Measurements from ENCODE around the gene MXI1.

MXI1 gene

DNA sequence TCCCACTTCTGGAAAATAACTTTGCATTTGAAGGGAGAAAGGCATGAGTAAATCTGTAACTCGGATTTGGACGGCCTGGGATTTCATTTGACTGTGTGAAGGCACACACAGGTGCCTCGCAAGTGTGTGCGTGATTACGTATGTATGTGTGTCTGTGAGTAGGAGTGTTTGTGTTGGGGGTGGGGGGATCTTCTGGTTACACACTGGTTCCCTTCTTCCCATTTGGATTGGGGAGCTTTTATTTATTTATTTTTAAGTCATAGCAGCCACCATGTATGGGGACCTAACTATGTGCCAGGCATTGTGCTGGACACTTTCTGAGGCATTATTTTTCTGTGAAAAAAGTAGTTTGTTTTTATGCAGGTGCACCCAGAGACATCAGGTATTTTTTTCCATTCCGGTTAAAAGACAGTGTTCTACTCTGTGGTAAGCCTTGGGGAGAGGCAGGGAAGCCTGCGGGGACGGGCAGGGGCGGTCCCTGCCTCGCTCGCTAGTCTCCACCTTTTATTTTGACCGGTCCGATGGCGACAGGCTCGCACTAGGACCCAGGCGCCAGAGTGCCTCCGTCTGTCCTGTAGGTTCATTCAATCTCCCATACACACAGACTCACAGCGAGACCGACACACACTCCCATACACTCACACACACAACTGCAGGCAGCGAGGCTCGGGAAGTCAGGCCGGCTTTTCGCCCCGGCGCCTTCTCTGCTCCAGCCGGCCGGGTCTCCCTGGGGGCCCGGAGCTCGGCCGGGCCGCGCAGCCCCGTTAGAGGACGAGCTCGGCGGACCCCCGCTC lies at the start of gene MXI1:
Gene MXI1 (plus strand): TSS at position 595 of the 794 bp plus-strand sequence. CDS start 204 bp downstream, outside the sequence.
- peak; percentile 26 to 65 for DNase-seq

DNA sequence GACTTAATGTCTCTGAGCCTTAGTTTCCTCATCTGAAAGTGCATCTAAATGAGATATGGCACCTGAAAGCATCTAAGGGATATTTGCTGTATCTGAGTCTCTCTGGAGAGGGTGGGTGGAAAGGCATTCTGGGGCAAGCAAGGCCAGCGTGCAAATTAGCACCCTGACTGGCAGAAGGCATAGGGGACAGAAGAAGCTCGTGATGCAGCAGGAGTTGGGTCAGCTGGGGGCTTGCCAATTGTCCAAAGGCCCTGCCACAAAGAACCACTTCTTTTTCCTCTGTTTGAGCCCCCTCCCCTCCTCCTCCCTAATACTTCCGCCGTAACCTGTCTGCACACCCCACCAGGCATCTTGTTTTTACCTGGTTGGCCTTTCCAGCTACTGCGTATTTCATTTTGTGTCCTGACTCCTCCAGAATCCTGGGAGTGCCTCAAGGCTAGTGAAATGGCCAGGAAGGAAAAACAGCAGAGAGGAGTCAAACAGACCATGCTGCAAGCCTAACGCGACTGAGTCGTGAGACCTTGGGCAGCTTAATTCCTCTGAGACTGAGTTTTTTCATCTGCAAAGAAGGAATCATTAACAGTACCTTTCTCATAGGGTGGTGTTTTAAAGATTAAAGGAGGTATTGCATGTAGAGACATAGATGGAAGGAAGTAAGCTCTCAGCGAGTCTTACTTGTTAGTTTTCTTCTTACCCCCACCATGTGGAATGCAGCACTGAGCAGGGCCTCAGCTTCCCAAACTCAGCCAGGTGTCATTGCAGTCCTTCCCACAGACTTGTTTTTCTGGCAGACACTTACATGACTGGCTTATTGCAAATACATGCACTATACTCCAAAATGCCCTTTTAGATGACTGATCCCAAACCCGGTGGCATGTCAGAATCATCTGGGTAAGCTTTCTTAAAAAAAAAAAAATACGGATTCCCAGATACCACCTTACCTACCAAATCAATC lies 49.1 kb upstream of the MXI1 start:
- DNase-seq: no peak

DNA sequence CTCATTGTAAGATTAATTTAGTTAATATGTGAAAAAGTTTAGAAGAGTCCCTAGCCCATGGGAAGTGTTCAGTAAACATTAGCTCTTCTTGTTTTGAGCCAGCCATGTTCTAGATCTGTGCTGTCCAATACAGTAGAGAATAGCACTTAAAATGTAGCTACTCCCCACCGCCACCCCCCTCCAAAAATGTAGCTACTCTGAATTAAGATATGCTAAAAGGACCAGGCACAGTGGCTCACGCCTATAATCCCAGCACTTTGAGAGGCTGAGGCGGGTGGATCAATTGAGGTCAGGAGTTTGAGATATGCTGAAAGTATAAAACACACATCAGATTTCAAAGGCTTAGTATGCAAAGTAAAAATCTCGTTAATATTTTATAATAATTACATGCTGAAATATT lies 47.3 kb upstream of the MXI1 start:
- no peak for DNase-seq

DNA sequence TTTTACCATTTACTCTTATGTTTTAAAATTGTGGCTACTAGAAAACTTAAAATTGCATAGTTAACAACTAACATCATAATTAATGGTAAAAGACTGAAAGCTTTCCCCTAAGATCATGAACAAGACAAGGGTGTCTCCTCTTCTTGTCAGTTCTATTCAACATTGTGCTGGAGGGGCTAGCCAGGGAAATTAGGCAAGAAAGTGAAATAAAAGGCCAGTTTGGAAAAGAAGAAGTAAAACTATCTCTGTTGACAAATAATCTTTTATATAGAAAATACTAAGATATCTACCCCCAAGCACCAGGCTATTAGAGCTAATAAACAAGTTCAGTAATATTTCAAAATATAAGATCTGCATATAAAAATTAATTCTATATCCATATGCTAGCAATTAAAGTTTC lies 46.9 kb upstream of the MXI1 start:
- DNase-seq: no peak

DNA sequence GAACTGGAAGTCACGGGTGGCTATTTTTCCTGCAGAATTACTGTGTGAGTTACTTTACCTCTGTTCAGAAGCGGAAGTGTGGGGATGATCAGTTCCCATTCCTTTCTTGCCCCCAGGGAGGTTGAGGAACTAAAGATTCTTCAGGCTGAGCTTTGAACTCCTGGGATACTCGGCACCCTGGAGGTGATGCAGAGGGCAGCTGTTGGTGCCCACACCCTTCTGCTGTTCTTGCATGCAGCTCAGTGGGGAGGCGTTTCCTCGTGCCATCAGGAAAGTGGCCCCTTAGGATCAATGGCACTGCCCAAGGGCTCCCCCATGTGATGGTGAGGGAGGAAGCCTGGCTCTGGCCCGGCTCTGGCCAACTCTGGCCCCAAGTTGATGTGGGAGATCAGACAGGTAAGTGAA lies 44.7 kb upstream of the MXI1 start:
- peak in 1 of 2 experiments; percentile 18 for DNase-seq

DNA sequence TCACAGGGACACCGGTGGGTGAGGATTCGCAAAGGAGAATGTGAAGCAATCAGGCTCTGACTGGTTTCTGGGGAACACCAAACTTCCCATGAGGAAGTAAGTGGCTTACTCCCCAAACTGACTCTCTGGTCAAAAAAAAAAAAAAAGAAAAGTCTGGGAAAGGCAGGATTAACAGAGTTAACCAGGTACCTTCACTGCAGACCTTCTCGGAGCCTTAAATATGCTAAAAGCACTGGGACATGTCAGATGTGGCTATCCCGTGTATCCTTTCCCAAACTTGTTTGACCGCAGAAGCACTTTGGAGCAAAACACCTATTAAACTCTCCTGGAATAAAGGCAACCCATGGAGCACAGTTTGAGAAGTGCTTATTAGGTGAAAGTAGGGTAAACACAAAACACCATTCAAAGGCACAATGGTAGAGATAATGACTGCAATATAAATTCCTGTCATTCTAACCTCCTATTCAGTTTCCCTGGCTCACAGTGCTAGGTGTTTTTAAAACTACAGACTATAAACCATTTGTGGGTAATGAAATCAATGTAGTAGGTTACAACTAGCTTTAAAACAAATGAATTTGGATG lies 44.1 kb upstream of the MXI1 start:
- no peak for DNase-seq

DNA sequence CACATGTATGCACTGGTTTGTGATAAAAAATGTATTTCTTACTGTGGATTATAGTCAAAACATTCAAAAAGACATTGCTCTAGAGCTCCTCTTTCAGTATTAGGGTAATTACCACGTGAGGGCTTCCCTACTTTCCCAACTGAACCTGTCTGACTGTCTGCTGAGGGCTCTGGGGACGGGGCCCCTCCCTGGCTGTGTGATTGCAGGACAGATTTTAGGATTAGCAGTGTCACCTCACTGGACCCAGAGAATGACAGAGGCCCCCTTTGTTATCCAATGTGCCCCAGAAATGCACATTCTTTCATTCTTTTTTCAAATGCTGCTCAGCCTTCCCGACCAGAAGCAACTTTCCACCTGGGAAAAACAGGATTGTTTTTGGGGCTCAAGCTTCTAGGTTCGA lies 43.6 kb upstream of the MXI1 start:
- DNase-seq: no peak

DNA sequence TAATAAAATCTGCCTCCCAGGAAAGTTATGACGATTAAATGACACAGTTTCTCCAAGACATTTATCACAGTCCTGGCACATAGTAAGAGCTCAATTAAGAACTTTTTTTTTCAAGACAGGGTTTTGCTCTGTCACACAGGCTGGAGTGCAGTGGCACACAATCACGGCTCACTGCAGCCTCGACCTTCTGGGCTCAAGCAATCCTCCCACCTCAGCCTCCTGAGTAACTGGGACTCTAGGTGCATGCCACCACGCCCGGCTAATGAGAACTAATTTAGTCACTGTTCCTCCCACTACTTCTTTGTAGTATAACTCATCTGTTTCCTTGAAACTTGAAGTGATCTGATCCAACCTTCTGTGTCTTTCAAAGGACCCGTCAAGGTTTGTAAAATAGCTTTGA lies 42.2 kb upstream of the MXI1 start:
- no peak for DNase-seq

DNA sequence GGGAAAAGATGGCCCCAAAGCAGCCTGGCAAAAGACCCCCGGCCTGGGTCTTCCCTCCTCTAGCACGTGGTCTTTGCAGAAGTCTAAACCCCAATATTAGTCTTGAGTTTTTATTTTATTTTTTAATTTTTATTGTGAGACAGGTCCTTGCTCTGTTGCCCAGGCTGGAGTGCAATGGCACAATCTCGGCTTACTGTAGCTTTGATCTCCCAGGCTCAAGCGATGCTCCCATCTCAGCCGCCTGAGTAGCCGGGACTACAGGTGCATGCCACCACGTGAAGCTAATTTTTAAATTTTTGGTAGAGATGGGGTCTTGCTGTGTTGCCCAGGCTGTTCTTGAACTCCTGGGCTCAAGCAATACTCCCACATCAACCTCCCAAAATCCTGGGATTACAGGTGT lies 40.3 kb upstream of the MXI1 start:
- no peak for DNase-seq

DNA sequence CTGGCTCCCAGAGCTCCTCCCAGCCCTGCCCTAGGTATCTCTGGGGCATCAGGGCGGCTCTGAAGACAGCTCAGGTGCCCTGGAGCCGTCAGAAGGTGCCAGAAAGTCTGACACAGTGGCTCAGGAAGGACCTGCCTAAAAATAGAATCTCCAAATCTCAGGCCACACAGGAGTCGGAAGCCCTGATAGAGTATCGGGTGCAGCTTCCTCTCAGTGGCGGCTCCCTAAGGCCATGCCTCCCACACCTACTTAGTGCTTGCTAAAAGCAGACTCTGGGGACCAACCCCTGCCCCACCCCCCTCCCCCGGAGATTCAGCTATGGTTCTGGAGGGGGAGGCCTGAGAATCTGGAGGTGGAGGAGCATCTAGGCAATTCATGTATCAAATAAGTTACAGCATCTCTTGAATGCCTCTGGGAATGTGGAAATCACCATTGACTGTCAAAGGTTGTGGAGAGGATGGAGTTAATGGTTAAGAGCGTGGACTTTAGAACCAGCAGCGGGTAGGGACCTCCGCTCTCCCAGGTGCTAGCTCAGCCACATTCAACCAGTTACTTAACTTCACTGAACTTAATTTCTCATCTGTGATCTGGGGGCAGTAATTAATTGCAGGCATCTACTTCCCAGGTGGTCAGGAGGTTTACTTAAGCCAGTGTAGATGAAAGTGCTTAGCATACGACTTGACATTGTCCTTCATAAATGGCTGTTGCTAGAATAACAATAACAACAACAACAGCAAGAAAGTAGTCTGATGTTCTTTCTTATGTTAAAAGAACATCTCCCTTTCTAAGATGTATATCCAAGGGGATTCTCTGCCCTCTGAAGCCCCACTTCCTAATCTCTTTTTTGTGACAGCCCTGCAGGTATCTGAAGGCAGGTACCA lies 38.6 kb upstream of the MXI1 start:
- no peak for DNase-seq

DNA sequence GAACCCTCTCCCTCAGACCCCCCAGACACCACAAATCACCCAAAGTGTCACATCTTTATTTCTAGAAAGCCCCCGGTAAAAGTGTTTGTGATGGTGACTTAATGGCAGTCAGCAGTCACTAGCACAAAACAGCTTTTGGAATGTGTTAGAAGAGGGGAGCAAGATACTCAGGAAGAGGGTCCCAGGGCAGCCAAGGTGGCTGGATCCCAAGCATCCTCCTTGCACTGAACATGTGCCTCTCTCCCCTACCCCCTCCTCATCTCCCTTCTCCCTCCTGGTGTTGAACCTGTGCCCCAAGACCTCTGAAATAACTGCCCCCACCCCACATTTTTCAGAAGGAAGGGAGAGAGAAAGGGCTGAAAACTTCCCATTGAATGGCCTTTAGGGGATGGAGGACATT lies 37.8 kb upstream of the MXI1 start:
- no peak for DNase-seq

DNA sequence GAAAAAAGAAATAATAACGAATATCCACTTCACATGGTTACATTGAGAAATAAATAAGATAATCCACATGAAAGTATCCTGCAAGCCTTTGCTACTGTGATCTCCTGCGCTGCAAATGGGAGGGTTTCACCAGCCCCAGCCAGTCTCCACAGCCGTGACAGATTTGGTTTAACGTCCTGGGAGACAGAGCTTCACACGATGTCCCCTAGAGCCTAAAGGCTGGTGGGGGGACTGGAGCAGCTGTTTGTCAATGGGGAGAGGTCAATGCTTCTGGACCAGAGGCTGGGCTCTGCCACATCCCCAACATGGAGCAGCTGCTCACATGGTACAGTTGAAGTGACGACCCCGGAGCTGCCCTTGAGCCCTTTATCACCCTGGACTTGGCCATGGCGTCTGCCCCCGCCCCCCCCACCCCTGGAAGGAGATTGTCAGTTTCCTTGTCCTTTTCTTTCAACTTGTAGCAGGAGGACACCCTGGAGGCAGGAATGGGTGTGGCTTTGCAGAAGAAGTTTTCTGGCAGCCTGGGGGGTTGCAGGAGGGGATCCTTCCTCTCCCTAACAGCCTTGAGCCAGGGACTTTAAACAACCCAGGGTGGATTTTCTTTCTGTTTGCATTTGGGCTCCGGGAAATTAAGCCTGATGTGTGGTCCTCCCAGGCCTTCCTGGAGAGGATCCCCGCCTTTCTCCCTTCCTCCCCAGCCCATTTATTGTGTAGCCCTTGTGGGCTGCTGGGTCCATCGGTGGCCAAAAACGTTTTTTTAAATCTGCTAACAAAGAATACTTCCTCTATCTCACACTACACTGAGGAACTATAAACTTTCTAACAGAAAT lies 37.0 kb upstream of the MXI1 start:
- DNase-seq: no peak

DNA sequence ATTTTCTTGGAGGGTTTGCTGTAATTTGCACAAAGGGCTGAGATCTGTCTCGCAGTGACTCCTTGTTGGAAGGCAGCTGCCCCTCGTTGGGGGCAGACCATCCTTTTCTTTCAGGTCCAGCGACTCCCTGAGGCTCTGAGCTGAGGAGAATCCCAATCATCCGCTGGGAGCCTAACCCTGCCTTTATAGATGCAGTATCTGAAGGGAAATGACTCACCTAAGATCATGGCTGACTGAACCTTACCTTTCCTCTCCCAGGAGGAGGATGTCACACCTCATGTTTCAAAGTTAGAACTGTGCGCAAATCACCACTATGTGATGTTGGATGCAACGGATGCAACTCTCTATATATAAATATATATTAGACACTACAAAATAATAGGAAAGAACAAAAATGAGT lies 36.4 kb upstream of the MXI1 start:
- no peak for DNase-seq

DNA sequence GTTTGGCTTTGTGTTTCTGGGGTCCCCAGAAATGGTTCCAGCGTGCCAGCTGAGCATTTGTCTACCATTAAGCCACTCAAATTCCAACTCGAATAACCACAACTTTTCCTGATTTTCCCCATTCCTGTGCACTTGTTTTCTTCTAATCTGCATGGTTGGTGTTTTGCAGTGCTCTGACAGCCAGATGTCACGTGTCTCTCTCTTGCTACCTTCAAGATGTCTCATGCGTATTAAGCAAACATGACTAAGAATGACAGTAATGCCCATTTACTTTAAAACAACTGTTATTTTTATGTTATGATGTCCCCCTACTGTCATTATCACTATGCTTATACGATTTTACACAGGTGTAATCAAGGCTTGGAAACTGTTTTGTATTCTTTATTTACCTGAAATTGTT lies 35.2 kb upstream of the MXI1 start:
- DNase-seq: no peak

DNA sequence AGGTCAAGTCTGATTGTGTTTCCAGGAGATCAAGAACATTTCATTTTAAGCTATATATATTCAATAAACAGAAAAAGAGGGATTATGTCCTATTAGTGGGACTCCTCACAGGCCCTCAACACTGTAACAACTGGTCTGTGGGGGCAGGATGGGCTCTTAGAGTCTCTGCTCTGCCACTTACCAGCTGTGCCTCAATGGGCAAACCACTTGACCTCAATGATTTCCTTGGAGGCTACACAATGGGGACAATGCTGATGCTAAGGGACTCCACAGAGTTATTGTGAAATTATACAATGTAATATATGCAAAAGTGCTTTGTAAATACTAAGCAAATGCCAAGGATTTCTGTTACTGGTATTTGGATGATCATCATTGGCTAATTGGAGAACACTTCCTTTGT lies 33.2 kb upstream of the MXI1 start:
- DNase-seq: peak; percentile 8 to 28

DNA sequence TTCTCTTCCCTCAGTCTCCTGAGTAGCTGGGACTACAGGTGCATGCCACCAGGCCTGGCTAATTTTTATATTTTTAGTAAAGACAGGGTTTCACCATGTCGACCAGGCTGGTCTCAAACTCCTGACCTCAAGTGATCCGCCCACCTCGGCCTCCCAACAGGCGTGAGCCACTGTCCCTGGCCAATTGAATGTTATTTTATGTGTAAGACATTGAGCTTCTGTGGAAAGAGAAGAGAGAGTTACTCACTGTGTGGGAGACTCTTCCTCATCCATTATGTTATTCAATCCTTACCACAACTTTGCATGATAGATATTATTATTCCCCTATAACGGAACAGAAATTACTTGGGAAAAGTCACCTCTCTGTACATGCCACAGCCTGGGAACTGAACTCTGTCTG lies 32.6 kb upstream of the MXI1 start:
- DNase-seq: no peak

DNA sequence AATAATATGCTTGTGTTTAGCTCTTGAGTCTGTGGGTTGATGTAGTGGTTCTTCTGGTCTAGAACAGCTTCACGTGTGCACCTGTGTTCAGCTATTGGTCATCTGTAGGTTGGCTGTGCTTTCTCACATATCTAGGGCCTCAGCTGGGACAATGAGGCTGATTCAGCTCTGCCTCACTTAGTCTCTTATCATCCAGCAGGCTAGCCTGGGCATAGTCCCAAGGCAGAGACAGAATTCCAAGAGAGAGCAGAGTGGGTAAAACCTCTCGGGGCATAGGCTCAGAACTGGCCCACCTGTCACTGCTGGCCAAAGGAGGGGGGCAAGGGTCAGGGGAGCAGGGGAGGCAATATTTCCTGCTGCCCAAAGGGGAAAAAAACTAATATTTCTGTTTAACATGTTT lies 32.0 kb upstream of the MXI1 start:
- no peak for DNase-seq

DNA sequence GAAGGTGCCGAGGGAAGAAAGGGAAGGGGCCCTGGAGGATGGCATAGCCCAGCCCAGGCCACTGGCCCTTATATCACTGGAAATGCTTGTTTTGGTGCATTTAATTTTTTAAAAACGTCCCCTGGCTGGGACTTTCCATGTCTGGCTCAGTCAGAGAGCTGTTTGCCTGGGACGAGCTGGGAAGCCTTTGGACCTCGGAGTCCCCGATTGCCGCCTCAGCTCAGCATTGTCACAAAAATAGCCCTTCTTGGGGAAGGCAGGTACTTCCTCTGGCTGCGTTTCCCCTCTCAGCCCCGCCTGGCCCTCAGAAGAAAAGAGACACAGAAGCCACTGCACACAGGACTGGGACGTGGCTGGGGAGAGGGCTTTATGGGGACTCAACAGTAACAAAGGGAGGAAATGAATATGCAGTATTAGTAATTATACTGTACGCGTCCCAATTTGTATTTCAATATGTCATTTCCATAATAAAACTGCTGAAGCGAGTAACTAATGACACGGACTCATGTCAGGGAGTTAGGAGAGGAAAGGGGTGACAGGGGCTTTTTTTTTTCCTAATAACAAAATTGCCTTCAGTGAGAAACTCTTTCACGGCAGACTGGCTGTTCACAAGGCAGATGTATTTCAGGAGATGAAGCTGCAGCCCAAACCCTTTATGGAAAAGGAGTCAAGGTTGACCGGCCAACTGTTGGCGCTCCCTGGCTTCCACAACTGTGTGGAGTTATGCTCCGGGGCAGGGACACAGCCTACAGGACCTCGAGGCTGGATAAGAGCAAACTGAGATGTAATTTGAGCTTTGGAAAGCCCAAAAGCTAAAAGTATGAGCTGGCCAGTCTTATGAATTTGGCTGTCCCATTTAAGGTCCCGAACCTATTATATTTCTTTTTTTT lies 31.0 kb upstream of the MXI1 start:
- no peak for DNase-seq

DNA sequence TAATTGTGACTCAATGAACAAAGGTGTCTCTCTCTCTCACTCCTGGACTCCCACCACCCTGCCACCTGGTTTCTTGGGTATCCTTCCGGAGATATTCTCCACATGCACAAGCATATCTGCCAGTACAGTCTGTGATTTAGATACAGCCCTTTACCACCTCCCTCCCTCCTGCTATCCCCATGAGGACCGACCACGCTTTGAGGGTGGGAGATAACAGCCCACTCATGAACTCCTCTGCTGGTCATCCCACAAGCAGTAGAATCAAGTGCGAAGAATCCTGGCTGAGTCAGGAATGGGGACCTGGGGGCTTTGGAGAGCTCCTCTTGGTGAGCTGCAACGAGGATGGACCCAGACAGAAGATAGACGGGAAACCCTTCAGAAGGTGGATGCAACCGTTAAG lies 28.2 kb upstream of the MXI1 start:
- DNase-seq: no peak

DNA sequence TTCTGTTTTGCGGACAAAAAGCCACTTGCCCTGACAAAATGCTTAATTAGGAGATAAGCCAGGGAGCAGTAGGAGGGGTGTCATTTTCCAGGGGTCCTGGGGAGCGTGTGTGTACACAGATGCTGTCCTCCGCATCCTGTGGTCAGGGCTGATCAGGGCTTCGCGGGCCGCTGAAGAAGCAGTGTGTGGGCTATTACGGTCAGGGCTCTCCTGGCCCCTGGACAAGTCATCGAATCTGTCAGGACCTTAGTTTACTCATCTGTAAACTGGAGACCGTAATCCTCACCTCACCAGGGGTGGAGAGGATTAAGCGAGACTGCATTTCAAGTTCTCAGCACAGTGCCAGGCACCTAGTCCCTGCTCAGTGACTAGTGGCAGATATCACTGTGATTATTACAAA lies 26.0 kb upstream of the MXI1 start:
- DNase-seq: no peak

DNA sequence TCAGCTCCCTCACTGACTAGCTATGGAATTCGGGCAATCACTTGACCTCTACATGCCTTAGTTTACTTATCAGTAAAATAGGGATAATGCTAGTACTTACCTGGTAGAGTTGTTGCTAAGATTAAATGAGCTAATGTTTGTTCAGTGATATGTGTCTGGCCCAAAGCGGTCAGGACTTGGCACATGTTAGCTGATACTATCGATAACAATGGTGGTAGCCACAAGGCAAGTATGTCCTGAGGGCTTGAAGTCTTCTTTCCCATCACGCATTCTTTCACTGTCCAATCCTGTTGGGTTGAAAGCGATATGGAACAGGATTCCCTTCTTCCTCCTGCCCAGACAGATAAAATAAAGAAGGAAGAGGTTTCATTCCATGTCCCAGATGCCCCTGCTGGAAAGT lies 25.5 kb upstream of the MXI1 start:
- no peak for DNase-seq
